ENCODE data around the gene NLN.
"Not testable (repeated sequence)": the region's sequence is repeated elsewhere in the genome, so short reads cannot be mapped to it uniquely, and the experiment has no call there.

The NLN gene

GRCh38 chr5:65721720-65722574 is at the start of gene NLN, which contains the start of gene SGTB:
TSS of gene NLN (plus strand) at chr5:65722205. CDS start at chr5:65722374, 169 bp downstream.
TSS of gene SGTB (minus strand) at chr5:65722109. CDS start at chr5:65720807, 1,302 bp downstream.
- in situ Hi-C loops (cut with MboI; ENCODE audit: low sequenced_read_pairs), result no loop called here

DNA sequence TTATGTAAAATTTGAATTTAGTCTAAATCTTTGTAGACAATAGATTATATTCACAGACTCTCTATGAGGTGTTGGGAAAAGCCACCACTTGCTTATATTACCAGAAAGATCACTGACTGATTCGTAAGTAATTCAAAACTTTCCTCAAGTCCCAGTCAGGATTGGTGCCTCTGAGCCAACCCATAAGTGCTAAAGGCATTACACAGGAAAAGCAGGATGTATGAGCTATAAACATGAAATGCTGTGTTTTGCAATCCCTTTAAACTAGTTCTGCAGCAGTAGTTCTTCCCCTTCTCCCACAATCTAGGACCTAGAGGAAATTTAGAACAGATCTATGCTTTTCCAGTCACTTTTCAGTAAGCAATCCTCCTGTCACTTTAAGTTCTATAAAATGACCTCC is 49.2 kb upstream of the NLN start:
- in situ Hi-C loops (cut with MboI; ENCODE audit: low sequenced_read_pairs), result no loop called here

GRCh38 chr5:65674749-65675148 is 47.3 kb upstream of the NLN start:
- in situ Hi-C loops (cut with MboI; ENCODE audit: low sequenced_read_pairs), result no loop called here

- in situ Hi-C loops (cut with MboI; ENCODE audit: low sequenced_read_pairs), result not testable (repeated sequence)
These were observed 45.9 kb upstream of the NLN start for GRCh38 chr5:65676056-65676455.

DNA sequence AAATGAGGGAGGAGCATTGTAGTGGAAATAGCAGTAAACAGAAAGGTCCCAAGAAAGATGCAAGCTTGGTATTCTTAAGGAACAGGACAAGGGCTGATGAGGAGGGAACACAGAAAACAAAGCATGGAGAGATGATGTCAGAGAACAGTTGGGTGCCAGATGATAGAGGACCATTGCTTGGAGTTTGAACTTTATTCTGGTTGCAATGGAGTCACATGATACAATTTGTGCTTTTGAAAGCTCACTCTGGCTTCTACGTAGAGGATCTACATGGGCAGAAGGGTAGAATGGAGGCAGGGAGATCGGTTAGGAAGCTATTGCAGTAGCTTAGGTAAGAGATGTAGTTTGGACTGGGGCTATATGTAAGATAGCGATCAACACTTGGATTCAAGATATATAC is 39.9 kb upstream of the NLN start:
- in situ Hi-C loops (cut with MboI; ENCODE audit: low sequenced_read_pairs), result no loop called here

DNA sequence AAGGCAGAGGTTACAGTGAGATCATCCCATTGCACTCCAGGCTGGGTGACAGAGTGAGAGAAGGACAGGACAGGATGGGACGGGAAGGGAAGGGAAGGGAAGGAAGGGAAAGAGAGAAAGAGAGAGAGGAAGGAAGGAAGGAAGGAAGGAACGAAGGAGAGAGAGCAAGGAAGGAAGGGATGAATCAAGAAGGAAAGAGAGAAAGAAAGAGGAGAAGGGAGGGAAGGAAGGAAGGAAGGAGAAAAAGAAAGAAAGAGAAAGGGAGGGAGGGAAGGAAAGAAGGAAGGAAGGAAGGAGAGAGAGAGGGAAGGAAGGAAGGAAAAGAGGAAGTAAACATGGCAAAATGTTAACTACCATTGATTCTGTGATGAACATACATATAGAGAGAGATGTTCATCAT is 28.9 kb upstream of the NLN start:
- in situ Hi-C loops (cut with MboI; ENCODE audit: low sequenced_read_pairs), result no loop called here

DNA sequence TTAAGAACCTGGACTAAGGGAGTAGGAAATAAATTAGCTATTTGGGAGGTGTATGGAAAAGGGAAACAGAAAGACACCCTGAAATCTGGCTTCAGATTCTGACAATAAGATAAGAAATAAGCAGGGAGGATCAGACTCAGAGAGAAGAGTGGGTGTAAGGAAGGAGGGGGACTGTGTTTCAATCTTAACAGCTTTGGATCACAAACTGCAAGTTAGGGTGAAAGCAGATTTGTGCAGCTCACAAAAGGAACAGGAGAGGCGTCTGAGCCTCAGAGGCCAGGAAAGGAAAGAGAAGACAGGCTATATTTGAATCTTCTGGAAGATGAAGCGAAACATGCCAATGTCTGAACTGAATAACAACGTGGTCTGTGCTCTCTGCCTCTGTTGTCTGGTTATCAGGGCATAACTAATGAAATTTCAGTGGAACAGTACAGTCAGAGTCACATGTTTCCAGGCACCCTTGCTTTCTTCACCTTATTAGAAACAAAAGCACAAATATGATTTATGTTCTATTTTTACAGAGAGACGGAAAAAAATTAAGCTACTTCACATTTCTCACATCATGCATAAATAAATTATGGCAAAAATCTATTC is 26.7 kb upstream of the NLN start:
- in situ Hi-C loops (cut with MboI; ENCODE audit: low sequenced_read_pairs), result no loop called here

GRCh38 chr5:65695896-65696295 is 26.1 kb upstream of the NLN start:
- in situ Hi-C loops (cut with MboI; ENCODE audit: low sequenced_read_pairs), result no loop called here

- in situ Hi-C loops (cut with MboI; ENCODE audit: low sequenced_read_pairs), result no loop called here
These were observed 25.1 kb upstream of the NLN start for GRCh38 chr5:65696892-65697291.

GRCh38 chr5:65699338-65699737 is 22.7 kb upstream of the NLN start:
- in situ Hi-C loops (cut with MboI; ENCODE audit: low sequenced_read_pairs), result no loop called here

GRCh38 chr5:65702036-65702435 is 20.0 kb upstream of the NLN start:
- in situ Hi-C loops (cut with MboI; ENCODE audit: low sequenced_read_pairs), result no loop called here

- in situ Hi-C loops (cut with MboI; ENCODE audit: low sequenced_read_pairs), result no loop called here
These were observed 17.3 kb upstream of the NLN start for GRCh38 chr5:65704621-65705239.

DNA sequence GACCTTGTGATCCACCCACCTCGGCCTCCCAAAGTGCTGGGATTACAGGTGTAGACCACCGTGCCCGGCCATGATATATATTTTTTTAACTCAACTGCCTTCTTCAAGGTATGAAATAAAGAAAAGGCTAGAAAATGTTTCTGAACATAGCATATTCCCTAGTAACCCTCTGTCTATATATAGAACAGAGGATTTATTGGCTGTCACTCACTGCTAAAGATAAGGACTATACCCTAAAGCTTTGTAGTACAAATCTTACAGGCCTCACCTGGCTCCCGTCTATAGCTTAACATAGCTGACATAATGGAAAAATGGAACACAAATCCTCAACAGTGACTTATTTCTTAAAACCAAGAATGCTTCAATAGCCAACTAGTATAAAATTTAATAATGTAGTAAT is 14.3 kb upstream of the NLN start:
- in situ Hi-C loops (cut with MboI; ENCODE audit: low sequenced_read_pairs), result no loop called here

GRCh38 chr5:65708145-65708544 is 13.9 kb upstream of the NLN start:
- in situ Hi-C loops (cut with MboI; ENCODE audit: low sequenced_read_pairs), result no loop called here

- in situ Hi-C loops (cut with MboI; ENCODE audit: low sequenced_read_pairs), result no loop called here
These were observed 3.3 kb upstream of the NLN start for GRCh38 chr5:65718576-65719310.

DNA sequence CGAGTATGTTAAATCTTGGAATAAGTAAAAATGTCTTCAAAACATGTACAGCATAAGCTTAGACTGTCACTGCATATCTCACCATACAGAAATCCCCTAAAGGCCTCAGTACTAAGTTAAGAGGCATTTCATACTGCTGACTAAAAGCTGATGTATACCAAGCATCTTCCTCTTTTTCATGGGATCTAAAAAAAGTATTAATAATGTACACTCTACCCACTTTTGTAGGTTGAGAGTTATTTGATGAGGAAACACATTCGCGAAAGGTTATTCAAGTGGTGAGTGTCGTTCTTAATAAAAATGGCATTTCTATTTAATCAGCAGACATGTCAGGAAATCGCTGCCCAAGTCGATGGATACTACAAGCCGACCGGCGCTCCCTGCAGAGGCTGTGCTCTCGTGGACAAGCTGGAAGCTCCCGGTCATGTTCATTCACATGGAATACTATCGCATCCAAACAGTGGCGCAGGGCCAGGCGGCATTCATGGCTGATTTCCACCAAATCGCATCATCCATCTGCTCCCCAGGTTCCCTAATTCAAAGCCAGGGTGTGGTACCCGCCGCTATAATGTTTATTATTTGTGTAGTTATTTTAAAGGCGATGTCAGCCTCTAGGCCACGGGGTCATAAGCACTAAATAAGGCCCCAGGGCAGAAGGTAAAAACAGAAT is 820 bp upstream of the NLN start:
- in situ Hi-C loops (cut with MboI; ENCODE audit: low sequenced_read_pairs), result no loop called here

GRCh38 chr5:65722575-65723403 is 784 bp downstream of the NLN start:
- in situ Hi-C loops (cut with MboI; ENCODE audit: low sequenced_read_pairs), result no loop called here

DNA sequence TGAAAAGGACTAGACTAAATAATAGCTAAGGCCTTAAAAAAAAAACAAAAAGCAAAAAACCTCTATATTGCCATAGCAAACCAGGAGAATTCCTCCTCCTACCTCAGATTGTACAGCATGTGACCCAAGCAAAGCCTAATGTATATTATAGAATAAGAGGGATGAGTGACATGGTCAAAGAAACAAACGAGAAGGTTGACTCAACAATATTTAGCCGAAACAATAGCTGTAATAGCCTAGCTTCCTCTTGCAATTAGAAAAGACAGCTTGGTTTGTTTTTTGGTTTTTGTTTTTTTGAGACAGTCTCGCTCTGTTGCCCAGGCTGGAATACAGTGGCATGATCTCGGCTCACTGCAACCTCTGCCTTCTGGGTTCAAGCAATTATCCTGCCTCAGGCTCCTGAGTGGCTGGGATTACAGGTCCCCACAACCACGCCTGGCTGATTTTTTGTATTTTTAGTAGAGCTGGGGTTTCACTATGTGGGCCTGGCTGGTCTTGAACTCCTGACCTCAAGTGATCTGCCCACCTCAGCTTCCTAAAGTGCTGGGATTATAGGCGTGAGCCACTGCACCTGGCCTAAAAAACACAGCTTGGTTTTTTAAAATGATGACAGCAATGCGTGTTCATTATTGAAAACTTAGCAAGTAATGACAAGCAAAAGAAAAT is 5.6 kb downstream of the NLN start:
- in situ Hi-C loops (cut with MboI; ENCODE audit: low sequenced_read_pairs), result no loop called here

DNA sequence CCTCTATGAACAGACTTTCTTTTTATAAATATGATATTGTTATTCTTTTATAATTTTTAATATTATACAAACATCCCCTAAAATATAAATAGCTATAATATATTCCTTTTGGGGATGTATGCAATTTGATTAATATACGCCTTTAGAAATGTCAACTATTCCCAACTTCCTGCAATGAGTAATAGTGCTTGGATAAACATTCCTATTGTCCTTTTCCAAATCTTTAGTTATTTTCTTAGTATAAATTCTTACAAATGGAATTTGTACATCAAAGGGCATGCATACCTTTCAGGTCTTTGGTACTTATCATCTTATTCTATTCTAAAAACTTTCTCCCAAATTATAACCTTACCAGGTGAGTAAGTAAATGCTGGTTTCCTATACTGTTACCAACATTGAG is 6.2 kb downstream of the NLN start:
- in situ Hi-C loops (cut with MboI; ENCODE audit: low sequenced_read_pairs), result no loop called here
